ENCODE measurements around the gene C12orf56.
"Not testable (repeated sequence)": the region's sequence is repeated elsewhere in the genome, so short reads cannot be mapped to it uniquely, and the experiment has no call there.

C12orf56 gene

DNA sequence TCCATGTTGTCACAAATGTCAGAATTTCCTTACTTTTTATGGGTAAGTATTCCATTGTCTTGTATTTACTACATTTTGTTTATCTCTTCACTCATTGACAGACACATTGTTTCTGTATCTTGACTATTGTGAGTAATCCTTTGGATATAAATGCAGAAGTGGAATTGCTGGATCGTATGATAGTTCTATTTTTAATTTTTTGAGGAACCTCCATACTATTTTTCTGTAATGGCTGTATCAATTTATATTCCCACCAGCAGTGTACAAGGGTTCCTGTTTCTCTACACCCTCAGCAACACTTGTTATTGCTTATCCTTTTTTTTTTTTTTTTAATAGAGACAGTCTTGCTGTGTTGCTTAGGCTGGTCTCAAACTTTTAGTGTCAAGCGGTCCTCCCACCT lies 164.9 kb downstream of the C12orf56 start:
- DNase-seq, result no peak

DNA sequence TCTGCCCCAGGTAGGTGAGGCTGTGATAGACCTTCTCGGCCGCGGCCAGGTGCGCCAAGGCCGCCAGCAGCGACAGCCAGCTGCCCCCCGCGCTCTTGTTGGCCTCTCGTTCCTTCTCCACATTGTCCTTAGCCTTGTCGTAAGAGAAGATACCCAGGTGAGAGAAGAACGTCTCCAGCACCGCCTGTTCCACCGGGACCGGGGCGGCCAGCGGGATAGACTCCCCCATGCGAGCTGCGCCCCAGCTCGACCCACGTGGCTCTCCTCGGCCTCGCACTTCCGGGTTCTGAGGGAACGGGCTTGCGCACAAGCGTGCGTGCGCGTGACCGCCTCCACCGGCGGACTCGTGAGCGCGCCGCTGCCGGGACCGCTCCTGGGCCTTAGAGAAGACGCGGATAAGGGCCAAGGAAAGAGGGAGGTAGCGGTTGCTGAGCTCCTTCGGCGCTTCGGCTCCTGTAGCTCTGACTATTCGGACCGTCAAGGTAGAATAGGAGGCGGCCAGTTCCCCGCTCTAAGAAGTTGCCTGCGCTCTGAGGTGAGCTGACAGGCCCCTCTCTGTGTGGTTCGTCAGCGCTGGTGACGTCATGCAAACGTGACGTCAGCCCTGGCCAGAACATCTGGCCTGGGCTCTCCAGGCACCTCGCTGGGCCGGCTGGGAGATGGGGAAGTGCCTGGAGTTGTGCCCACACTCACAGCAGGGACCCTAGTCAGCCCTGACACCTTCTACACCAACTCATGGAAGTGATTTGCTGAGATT lies 168.4 kb downstream of the C12orf56 start, which contains the start of gene KICS2:
Gene KICS2 (minus strand): TSS at position 288 of the 757 bp plus-strand sequence. CDS start 59 bp downstream, at position 229.
- DNase-seq, result peak; percentile 84 to 96

DNA sequence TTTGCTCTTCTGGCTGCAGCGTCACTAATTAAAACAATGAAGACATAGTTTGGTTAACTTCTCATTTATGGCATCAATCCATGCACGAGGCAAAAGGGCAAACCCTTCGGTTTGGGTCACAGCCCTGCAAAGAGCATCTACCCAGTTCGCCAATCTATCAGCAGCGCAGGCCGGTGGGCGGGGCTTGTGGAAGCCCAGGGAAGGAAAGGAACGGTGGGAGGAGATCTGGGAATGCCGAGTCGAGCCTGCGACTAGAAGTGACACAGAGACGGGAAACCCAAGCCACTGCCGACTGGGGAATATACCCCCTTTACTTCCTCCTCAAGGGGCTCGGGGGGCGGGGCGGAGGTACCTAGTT lies 168.9 kb downstream of the C12orf56 start:
- peak; percentile 87 to 93 for DNase-seq

DNA sequence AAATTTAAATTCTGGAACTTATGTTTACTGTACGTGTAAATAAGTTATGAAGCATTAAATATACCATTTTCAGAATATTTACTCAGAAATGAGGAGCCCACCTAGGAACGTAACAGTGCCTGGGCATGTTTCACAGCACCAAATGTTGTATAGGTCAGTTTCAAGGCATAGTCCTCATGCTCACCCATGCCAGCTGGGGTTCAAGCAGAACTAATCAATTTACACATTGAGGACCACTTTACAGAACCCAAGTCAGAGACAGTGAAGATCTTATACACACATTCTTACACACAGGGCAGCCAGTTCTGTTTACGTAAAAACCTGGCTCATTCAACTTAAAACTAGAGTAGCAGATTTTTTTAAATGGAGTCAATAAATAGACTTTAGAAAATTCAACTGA lies 170.5 kb downstream of the C12orf56 start:
- DNase-seq, result no peak

DNA sequence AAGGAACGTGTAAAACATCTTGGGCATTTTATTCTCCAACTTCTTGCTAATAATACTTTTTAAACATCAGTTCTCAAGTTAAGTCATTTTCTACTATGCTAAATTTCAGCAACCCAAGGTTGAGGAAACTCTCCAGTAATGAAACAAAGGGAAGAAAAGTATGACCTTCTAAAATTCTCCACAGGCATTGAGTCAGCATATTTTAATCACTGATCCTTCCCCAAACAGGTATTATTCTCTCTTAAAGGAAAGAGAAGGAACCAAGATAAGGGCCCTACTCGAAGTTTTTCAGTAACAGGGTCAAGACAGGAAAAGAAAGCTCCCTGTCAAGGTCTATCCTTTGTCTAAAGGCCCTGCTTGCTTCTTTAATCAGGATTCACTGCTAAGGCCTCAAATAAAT lies 171.4 kb downstream of the C12orf56 start:
- no peak for DNase-seq

DNA sequence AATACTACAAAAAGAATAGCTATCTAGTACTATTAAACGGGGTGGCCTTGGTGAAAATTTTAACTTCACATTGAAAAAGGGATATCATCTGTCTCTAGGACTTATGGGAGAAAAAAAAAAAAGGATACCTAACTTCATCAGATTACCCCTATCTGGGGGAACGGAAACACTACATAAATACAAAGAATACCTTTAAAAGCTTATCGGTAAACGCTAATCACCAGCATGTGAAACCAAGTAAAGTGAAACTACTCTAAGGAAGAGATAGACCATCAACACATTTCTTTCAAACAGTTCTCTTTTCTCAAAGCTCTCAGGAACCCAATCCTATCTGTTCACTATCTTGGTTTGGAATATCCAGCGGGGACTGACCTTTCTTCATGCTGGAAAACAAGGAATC lies 172.0 kb downstream of the C12orf56 start:
- DNase-seq, result no peak

DNA sequence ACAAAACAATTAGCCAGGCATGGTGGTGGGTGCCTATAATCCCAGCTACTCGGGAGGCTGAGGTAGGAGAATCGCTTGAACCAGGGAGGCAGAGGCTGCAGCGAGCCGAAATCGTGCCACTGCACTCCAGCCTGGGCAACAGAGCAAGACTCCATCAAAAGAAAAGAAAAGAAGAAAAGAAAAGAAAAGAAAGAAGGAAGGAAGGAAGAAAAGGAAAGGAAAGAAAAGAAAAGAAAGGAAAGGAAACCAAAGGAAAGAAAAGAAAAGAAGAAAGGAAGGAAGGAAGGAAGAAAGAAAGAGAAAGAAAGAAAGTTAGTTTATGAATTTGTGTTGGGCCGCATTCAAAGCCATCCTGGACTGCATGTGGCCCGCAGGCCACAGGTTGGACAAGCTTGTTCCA lies 172.9 kb downstream of the C12orf56 start:
- DNase-seq, result not testable (repeated sequence)

DNA sequence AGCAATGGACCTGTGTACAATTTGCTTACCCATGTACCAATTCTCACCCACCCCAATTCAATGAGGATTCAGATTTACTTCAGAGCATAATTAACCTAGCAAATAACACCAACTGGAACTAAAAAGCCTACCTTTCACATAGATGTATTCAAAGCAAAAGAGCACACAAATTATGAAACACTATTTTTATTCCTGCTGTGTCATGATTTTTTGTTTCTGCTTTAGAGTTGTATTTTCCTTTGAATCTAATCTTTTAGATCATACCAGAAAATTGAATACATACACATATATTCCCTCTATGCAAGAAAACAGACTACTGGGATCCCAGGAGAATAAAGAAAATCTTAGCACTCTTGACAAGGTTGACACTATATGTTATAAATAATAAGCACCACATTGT lies 174.3 kb downstream of the C12orf56 start:
- DNase-seq, result no peak

All from NCI-H526 (cell line).